GM13977 (cell line): Measurements from ENCODE around the gene POLR2E.

Experiments used
- DNase-seq: peaks from one replicate; pipeline ENCODE4 v3.0.0; 2012; ENCODE audit warnings: low spot score
- CTCF ChIP-seq: IDR thresholded peaks from 2 replicates; pipeline ENCODE4 v1.5.1; 2012; ENCODE audit warnings: mild to moderate bottlenecking, control low read depth; ENCODE audit not compliant: insufficient read depth; ENCODE audit errors: extremely low read depth, missing control alignments
- in situ Hi-C: fragments of 300-500 bp; cut with MboI; formaldehyde crosslinking; loops from one replicate; pipeline ENCODE4 v1.12.0; 2022; ENCODE audit warnings: low sequenced_read_pairs, low pct_unique_long_range_greater_than_20kb, mixed read lengths, inconsistent platforms; ENCODE audit not compliant: unreplicated experiment

POLR2E gene

DNA sequence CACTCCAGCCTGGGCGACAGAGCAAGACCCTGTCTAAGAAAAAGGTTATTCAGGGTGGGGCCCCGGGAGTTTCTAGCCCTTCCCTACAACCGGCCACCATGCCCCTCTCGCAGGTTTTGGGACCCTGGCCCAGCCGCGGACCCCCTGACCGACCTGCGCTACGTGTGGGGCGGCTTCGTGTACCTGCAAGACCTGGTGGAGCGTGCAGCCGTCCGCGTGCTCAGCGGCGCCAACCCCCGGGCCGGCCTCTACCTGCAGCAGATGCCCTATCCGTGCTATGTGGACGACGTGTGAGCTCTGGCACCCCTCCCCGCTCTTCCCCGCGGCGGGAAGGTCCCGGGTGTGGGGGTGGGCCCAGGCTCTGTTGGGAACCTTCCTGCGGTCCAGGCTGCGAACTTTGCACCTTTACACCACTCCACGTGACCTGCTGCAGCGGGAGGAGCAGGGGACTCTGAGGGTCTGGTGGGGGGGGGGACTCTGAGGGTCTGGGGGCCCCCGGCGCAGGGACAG, 49.0 kb downstream of the POLR2E start:
- DNase-seq = no peak
- no peak for TF ChIP-seq CTCF
- in situ Hi-C loops = no loop called here

DNA sequence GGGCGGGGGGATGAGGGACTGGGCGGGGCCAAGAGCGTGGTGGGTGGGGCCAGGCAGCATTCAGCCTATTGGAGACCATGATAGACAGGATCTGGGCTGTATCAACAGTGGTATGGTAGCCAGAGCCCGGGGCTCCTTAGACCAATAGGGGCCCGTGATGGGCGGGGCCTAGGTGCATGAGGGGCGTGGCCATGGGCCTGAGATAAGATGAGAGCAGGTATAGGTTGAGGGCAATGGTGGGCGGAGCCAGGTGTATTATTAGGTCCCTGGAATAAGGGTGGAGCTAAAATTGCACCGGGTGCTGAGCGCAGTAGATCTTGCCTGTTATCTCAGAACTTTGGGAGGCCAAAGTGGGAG, 50.0 kb downstream of the POLR2E start:
- in situ Hi-C loops = no loop called here
- TF ChIP-seq CTCF = no peak
- no peak for DNase-seq

- in situ Hi-C loops = no loop called here
- TF ChIP-seq CTCF = no peak
- DNase-seq = no peak
Measured at GRCh38 chr19:1042689-1043511, 52.3 kb downstream of the POLR2E start.

GRCh38 chr19:1041835-1042685, 53.1 kb downstream of the POLR2E start:
- in situ Hi-C loops = no loop called here
- no peak for DNase-seq
- no peak for TF ChIP-seq CTCF

- no peak for DNase-seq
- in situ Hi-C loops = no loop called here
- no peak for TF ChIP-seq CTCF
Measured at GRCh38 chr19:1041272-1041834, 53.8 kb downstream of the POLR2E start.

GRCh38 chr19:1040476-1041271, 54.5 kb downstream of the POLR2E start:
- no peak for TF ChIP-seq CTCF
- peak; percentile 99 for DNase-seq
- in situ Hi-C loops = no loop called here
